HCT116 (cell line): ENCODE measurements around the gene ALDH3A1. TPM values are rescaled to one million over a fixed set of nuclear protein-coding genes. Genes with fewer than 3 reads are reported as not detected.

Source experiments
- ATAC-seq: fragments of 200-7000 bp; cut with Tn5 transposase; 2 replicates; pipeline ENCODE4 v1.9.1; 2020; ENCODE audit warnings: mild to moderate bottlenecking, moderate library complexity
- BruUV-seq: library from RNA; stranded (reverse); fragments of 400-500 nt; replicated peaks from 2 replicates; lab custom pipeline; 2021; lab: Mats Ljungman, UMichigan
- CTCF ChIA-PET: fragments of 300-600 bp; sonication (Branson Sonifier 250); formaldehyde crosslinking; loops from one replicate; lab custom pipeline; 2021; ENCODE audit warnings: antibody characterized with exemption; lab: Charles Lee
- POLR2A ChIA-PET: fragments of 300-600, 350-600 bp; sonication (Branson Sonifier 250); formaldehyde crosslinking; loops from one replicate; lab custom pipeline; 2021; ENCODE audit warnings: antibody characterized with exemption; lab: Charles Lee
- RAD21 ChIA-PET, 2 experiments: fragments of 300-600 bp; sonication (Branson Sonifier 250); formaldehyde crosslinking; loops; one replicate each; lab custom pipeline; 2023; ENCODE audit warnings: low total read pairs in 2 of 2; ENCODE audit not compliant: uncharacterized antibody in 2 of 2, unreplicated experiment in 2 of 2, low non-redundant PET in 1 of 2; lab: Charles Lee
- DNase-seq: peaks from one replicate; pipeline ENCODE4 v3.0.0-alpha.2; 2010; ENCODE audit warnings: low read depth, low spot score
- H2AFZ ChIP-seq: fragments of 200-600 bp; shearing (Covaris generic), sonication (generic); 2 replicates; pipeline ENCODE4 v1.6.1; 2017; ENCODE audit warnings: low read depth, mixed run types, mixed read lengths, antibody characterized with exemption, low read length; ENCODE audit not compliant: poor library complexity, severe bottlenecking
- H3K27ac ChIP-seq: 2 replicates; pipeline ENCODE4 v1.5.1; 2012; ENCODE audit warnings: low read depth, low read length
- H3K27me3 ChIP-seq: fragments of 200-600 bp; sonication (generic); 2 replicates; pipeline ENCODE4 v1.6.1; 2016; ENCODE audit warnings: mixed run types, low read length, mixed read lengths; ENCODE audit not compliant: insufficient read depth
- H3K36me3 ChIP-seq, 2 experiments: fragments of 200-500 bp in 1 of 2; fragments of 200-600 bp in 1 of 2; sonication (Bioruptor generic) in 1 of 2; sonication (generic) in 1 of 2; 2 replicates each; pipeline versions ENCODE4 v1.5.1 to v1.6.1; 2014 to 2016; ENCODE audit warnings: low read length in 2 of 2, inconsistent platforms in 1 of 2, mixed read lengths in 1 of 2, mixed run types in 1 of 2; ENCODE audit not compliant: insufficient read depth in 2 of 2, control insufficient read depth in 1 of 2
- H3K4me1 ChIP-seq, 2 experiments: fragments of 200-600 bp in 1 of 2; sonication (generic) in 1 of 2; 2 replicates each; pipeline versions ENCODE4 v1.5.1 to v1.6.1; 2012 to 2017; ENCODE audit warnings: low read length in 2 of 2, inconsistent platforms in 1 of 2, mild to moderate bottlenecking in 1 of 2, mixed read lengths in 1 of 2, mixed run types in 1 of 2, moderate library complexity in 1 of 2; ENCODE audit not compliant: insufficient read depth in 2 of 2, control insufficient read depth in 1 of 2
- H3K4me2 ChIP-seq: fragments of 200-600 bp; sonication (generic); 2 replicates; pipeline ENCODE4 v1.6.1; 2017; ENCODE audit warnings: mixed run types, low read length, mixed read lengths
- H3K4me3 ChIP-seq, 2 experiments: fragments of 200-600 bp in 1 of 2; sonication (generic) in 1 of 2; replicated peaks in 1 of 2; 2 replicates each; pipeline ENCODE4 v1.5.1; 2011 to 2016; ENCODE audit warnings: low read length in 2 of 2, control low read depth in 1 of 2, low read depth in 1 of 2, mild to moderate bottlenecking in 1 of 2, mixed read lengths in 1 of 2, mixed run types in 1 of 2
- H3K79me2 ChIP-seq: fragments of 200-600 bp; sonication (generic); 2 replicates; pipeline ENCODE4 v1.6.1; 2017; ENCODE audit warnings: mild to moderate bottlenecking, mixed run types, low read length, moderate library complexity, mixed read lengths; ENCODE audit not compliant: insufficient read depth
- H3K9ac ChIP-seq: fragments of 200-600 bp; sonication (generic); 2 replicates; pipeline ENCODE4 v1.6.1; 2016; ENCODE audit warnings: low read length, mixed read lengths
- H3K9me2 ChIP-seq: fragments of 200-600 bp; sonication (generic), shearing (Covaris generic); 2 replicates; pipeline ENCODE4 v1.6.1; 2017; ENCODE audit warnings: mixed run types, mild to moderate bottlenecking, moderate library complexity; ENCODE audit not compliant: insufficient read depth
- H3K9me3 ChIP-seq, 2 experiments: fragments of 200-500 bp in 1 of 2; fragments of 200-600 bp in 1 of 2; sonication (Bioruptor generic) in 1 of 2; sonication (generic) in 1 of 2; 2 replicates each; pipeline ENCODE4 v1.6.1; 2014 to 2017; ENCODE audit warnings: low read length in 2 of 2, mixed read lengths in 2 of 2, inconsistent platforms in 1 of 2, low read depth in 1 of 2, mild to moderate bottlenecking in 1 of 2, mixed run types in 1 of 2, moderate library complexity in 1 of 2; ENCODE audit not compliant: control insufficient read depth in 1 of 2, insufficient read depth in 1 of 2
- H4K20me1 ChIP-seq: fragments of 200-600 bp; sonication (generic), shearing (Covaris generic); 2 replicates; pipeline ENCODE4 v1.6.1; 2017; ENCODE audit warnings: mixed run types, mild to moderate bottlenecking, moderate library complexity; ENCODE audit not compliant: insufficient read depth
- RAD21 ChIP-seq: IDR thresholded peaks from 2 replicates; pipeline ENCODE4 v1.6.1; 2012; ENCODE audit warnings: low read depth, mild to moderate bottlenecking
- REST ChIP-seq: IDR thresholded peaks from 2 replicates; pipeline ENCODE4 v1.6.1; 2012; ENCODE audit warnings: low read depth
- SRF ChIP-seq: IDR thresholded peaks from 2 replicates; pipeline ENCODE4 v1.6.1; 2012; ENCODE audit warnings: low read depth
- ZBTB33 ChIP-seq: IDR thresholded peaks from 2 replicates; pipeline ENCODE4 v1.6.1; 2011; ENCODE audit warnings: mild to moderate bottlenecking, low read length, moderate library complexity; ENCODE audit not compliant: insufficient replicate concordance; ENCODE audit errors: extremely low read depth
- intact Hi-C: fragments of 100-400 bp; cut with micrococcal nuclease; formaldehyde crosslinking; loops from 2 replicates; pipeline ENCODE4 v1.10.0; 2022
- total RNA-seq: library from RNA; stranded (reverse); gene quantifications from one replicate; pipeline ENCODE4 v1.2.1, GENCODE V29; 2021; ENCODE audit not compliant: unreplicated experiment

The ALDH3A1 gene
- total RNA-seq, 1 experiment from 2014 or later = 0.86 TPM

GRCh38 chr17:19703828-19704613 is 44.1 kb downstream of the ALDH3A1 start:
- Histone ChIP-seq H3K79me2 (no peaks in the 10 kb centered on the region), H3K9me2 (no peaks in the 10 kb centered on the region), H3K27ac (no peak overlapping the region), H3K27me3 (no peaks in the 10 kb centered on the region), H3K9ac (no peak overlapping the region), H3K4me3 (no peak overlapping the region), H3K4me1 (no peaks in the 10 kb centered on the region; a peak in 1 of 4 replicates), H3K9me3 (no peaks in the 10 kb centered on the region), H4K20me1 (no peaks in the 10 kb centered on the region), H3K36me3 (no peaks in the 10 kb centered on the region), H2AFZ (no peak overlapping the region), H3K4me2 (no peak overlapping the region)
- DNase-seq = no peak
- intact Hi-C loops = no loop called here
- ATAC-seq = no peak
- ChIA-PET RAD21 (no interaction called here), CTCF (no interaction called here), POLR2A (no interaction called here)
- TF ChIP-seq RAD21 (no peak), SRF (no peak), ZBTB33 (no peak), REST (no peak)
- no TSS peak for BruUV-seq
